B cell (primary cell): Measurements from ENCODE around the gene UBE2O. TPM values are rescaled to one million over a fixed set of nuclear protein-coding genes. Genes with fewer than 3 reads are reported as not detected.

ENCODE experiments used
- ATAC-seq: fragments of 200-7000 bp; cut with Tn5 transposase; one replicate; pipeline ENCODE4 v1.10.0; 2021; ENCODE audit warnings: low read depth, mild to moderate bottlenecking, moderate number of reproducible peaks, moderate library complexity
- CTCF ChIA-PET: fragments of 350-600 bp; sonication (Branson Sonifier 250); formaldehyde crosslinking; loops from one replicate; lab custom pipeline; 2021; ENCODE audit warnings: antibody characterized with exemption, inconsistent platforms; lab: Charles Lee
- POLR2A ChIA-PET: fragments of 350-600 bp; sonication (Branson Sonifier 250); formaldehyde crosslinking; loops from one replicate; lab custom pipeline; 2021; ENCODE audit warnings: antibody characterized with exemption; lab: Charles Lee
- DNase-seq: peaks from one replicate; pipeline ENCODE4 v3.0.0; 2013
- H2AFZ ChIP-seq: 2 replicates; pipeline ENCODE4 v1.6.1; 2012; ENCODE audit warnings: mild to moderate bottlenecking, low read depth, low read length; ENCODE audit not compliant: insufficient read depth, poor library complexity, severe bottlenecking
- H3K27ac ChIP-seq, 2 donors: 1 replicate in 1 of 2; 2 replicates in 1 of 2; pipeline ENCODE4 v1.5.1; 2012 to 2013; ENCODE audit warnings: low read length in 2 of 2, mild to moderate bottlenecking in 2 of 2, moderate library complexity in 1 of 2
- H3K27me3 ChIP-seq, 4 experiments: fragments of 200-600 bp in 1 of 4; sonication (generic) in 1 of 4; replicated peaks in 1 of 4; 1 replicate in 2 of 4; 2 replicates in 2 of 4; pipeline versions ENCODE4 v1.6.1 to v1.7.0; 2013 to 2016; ENCODE audit warnings: low read length in 3 of 4, mild to moderate bottlenecking in 2 of 4, mixed read lengths in 1 of 4, moderate library complexity in 1 of 4; ENCODE audit not compliant: insufficient read depth in 4 of 4, control insufficient read depth in 3 of 4; ENCODE audit errors: control extremely low read depth in 1 of 4
- H3K36me3 ChIP-seq, 2 experiments: replicated peaks in 1 of 2; 1 replicate in 1 of 2; 2 replicates in 1 of 2; pipeline versions ENCODE4 v1.6.1 to v1.7.1; 2013; ENCODE audit warnings: low read length in 1 of 2; ENCODE audit not compliant: insufficient read depth in 2 of 2, control insufficient read depth in 1 of 2; ENCODE audit errors: control extremely low read depth in 1 of 2, extremely low read depth in 1 of 2
- H3K4me1 ChIP-seq, 2 donors: fragments of 200-600 bp in 1 of 2; sonication (generic) in 1 of 2; 1 replicate in 1 of 2; 2 replicates in 1 of 2; pipeline versions ENCODE4 v1.5.1 to v1.6.1; 2013 to 2017; ENCODE audit warnings: low read length in 2 of 2; ENCODE audit not compliant: control insufficient read depth in 2 of 2, insufficient read depth in 2 of 2
- H3K4me2 ChIP-seq: replicated peaks from 2 replicates; pipeline ENCODE3; 2012; ENCODE audit warnings: mild to moderate bottlenecking, low read depth, low read length; ENCODE audit not compliant: poor library complexity, severe bottlenecking
- H3K4me3 ChIP-seq, 5 experiments: fragments of 200-600 bp in 1 of 5; sonication (generic) in 1 of 5; 1 replicate in 3 of 5; 2 replicates in 2 of 5; pipeline versions ENCODE4 v1.5.1 to v1.7.0; 2011 to 2016; ENCODE audit warnings: low read length in 4 of 5, mild to moderate bottlenecking in 4 of 5, low read depth in 2 of 5, control low read depth in 1 of 5, moderate library complexity in 1 of 5; ENCODE audit not compliant: insufficient read depth in 1 of 5; ENCODE audit errors: control extremely low read depth in 1 of 5, extremely low read depth in 1 of 5
- H3K79me2 ChIP-seq: fragments of 200-600 bp; sonication (generic); one replicate; pipeline ENCODE4 v1.6.0; 2016; ENCODE audit warnings: low read length; ENCODE audit not compliant: control insufficient read depth, insufficient read depth
- H3K9ac ChIP-seq: fragments of 200-600 bp; sonication (generic); 2 replicates; pipeline ENCODE4 v1.6.1; 2017; ENCODE audit warnings: mild to moderate bottlenecking, low read length, moderate library complexity
- H3K9me3 ChIP-seq, 3 donors: one replicate each; pipeline versions ENCODE4 v1.6.1 to v1.7.1; 2013; ENCODE audit warnings: low read length in 2 of 3; ENCODE audit not compliant: control insufficient read depth in 2 of 3, insufficient read depth in 1 of 3; ENCODE audit errors: control extremely low read depth in 1 of 3
- H4K20me1 ChIP-seq: 2 replicates; pipeline ENCODE4 v1.6.0; 2012; ENCODE audit warnings: mild to moderate bottlenecking, low read length; ENCODE audit not compliant: insufficient read depth, control insufficient read depth, poor library complexity, severe bottlenecking
- H3K27ac Mint-ChIP-seq: one replicate; pipeline ENCODE4 v1.8.0; 2021; ENCODE audit warnings: mixed read lengths
- H3K27me3 Mint-ChIP-seq: one replicate; pipeline ENCODE4 v1.8.0; 2021; ENCODE audit warnings: mixed read lengths
- H3K4me1 Mint-ChIP-seq: one replicate; pipeline ENCODE4 v1.8.0; 2021; ENCODE audit warnings: mixed read lengths
- H3K4me3 Mint-ChIP-seq: one replicate; pipeline ENCODE4 v1.8.0; 2021; ENCODE audit warnings: mixed read lengths
- H3K9me3 Mint-ChIP-seq: one replicate; pipeline ENCODE4 v1.8.0; 2022; ENCODE audit warnings: mixed read lengths; ENCODE audit not compliant: insufficient read depth
- EZH2 ChIP-seq: IDR thresholded peaks from 2 replicates; pipeline ENCODE4 v1.6.1; 2012; ENCODE audit warnings: borderline replicate concordance, low read depth, mild to moderate bottlenecking, moderate library complexity, low read length; ENCODE audit not compliant: insufficient read depth, poor library complexity, severe bottlenecking
- WGBS: methylation state at CpG from one replicate; pipeline ENCODE4 v1.1.5; 2013; ENCODE audit warnings: missing lambda C conversion rate; ENCODE audit not compliant: insufficient coverage; 5-methylcytosine and 5-hydroxymethylcytosine counted together
- intact Hi-C: fragments of 100-400 bp; cut with micrococcal nuclease; formaldehyde crosslinking; loops from one replicate; pipeline ENCODE4 v1.10.0; 2022
- polyA plus RNA-seq: library from polyadenylated mRNA; depleted of rRNA; stranded (reverse); fragments of >200 nt; gene quantifications from 2 replicates; pipeline ENCODE4 v1.2.3, GENCODE V29; 2012
- total RNA-seq, 2 donors: library from RNA; stranded (reverse); fragments of 120-200 nt in 1 of 2; gene quantifications; 1 replicate in 1 of 2; 2 replicates in 1 of 2; pipeline versions ENCODE4 v1.2.3 to v1.2.4, GENCODE V29; 2013 to 2022
- TF ChIP-seq, protein P1 (sequence below): fragments of 200-600 bp; IDR thresholded peaks from one replicate; pipeline ENCODE4 v1.8.0; 2022; ENCODE audit warnings: antibody characterized with exemption, mild to moderate bottlenecking

Gene UBE2O
- total and polyA plus RNA-seq, 2 donors (not counting 1 experiment from before 2014, with no cell fraction given): 41.3 to 54.0 TPM

DNA sequence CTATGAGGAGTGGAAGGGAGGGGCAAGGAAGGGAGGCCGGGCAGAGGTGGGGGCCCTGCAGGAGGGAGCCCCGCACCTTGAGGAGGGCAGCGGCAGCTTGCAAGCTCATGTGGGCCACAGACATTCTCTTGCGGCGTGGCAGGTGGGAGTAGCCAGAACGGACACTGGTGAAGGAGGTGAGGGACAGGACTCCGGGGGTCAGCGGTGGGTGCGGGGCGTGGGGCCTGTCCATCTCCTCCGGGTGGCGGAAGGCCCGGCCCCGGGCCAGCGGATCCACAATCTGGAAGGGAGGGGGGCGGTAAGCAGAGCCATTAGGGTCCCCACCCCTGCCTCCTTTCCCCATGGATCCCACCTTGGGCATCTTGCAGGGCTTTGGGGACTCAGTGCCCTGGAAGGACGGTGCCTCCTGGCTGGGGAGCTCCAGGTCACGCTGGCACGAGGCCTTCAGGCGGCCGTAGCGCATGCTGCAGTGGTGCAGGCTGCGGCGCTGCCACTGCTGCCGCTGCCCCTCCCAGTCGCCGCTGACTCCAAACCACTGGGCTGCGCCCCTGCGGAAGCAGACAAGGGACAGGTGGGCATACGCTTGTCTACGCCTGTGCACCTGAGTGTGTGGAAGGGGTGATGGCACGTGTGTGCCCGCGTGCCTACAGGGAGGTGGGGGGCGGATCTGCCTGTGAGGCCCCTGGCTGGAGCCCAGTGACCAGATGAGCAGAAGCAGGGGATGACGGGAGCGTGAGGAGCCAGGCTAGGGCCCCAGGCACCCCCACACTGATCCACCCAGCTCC is 26.0 kb upstream of the UBE2O start:
- Histone ChIP-seq H2AFZ (no peak overlapping the region), H3K27ac (peak overlapping the region; percentile 33 to 56), H3K4me1 (peaks cover 43 to 64% of the 10 kb centered on the region in 2 donors), H3K9ac (peak overlapping the region; percentile 49), H3K79me2 (peaks cover 26% of the 10 kb centered on the region), H4K20me1 (peaks cover 12% of the 10 kb centered on the region), H3K9me3 (no peaks in the 10 kb centered on the region), H3K4me3 (peak overlapping the region in 2 of 5 experiments; percentile 46 to 47), H3K4me2 (peak overlapping the region; percentile 74), H3K36me3 (peaks cover 0 to 57% of the 10 kb centered on the region in 2 experiments), H3K27me3 (no peaks in the 10 kb centered on the region)
- peaks cover 54% of the 10 kb centered on the region for H3K4me1 Mint-ChIP-seq
- WGBS: 95% methylated on average over 35 of the region's 37 CpGs
- peak overlapping the region; percentile 68 for H3K4me3 Mint-ChIP-seq
- CTCF ChIA-PET: interaction anchor here (0.8 to 6.2 kb wide), 3 partner anchors 12 to 44 kb away, joined by 3 to 39 read pairs (median 4); partner anchors contain the start of gene AANAT
- H3K27me3 Mint-ChIP-seq: no peaks in the 10 kb centered on the region
- POLR2A ChIA-PET: interaction anchor here (0.5 to 23.6 kb wide), 3 partner anchors 11 to 23 kb away, joined by 5 to 478 read pairs (median 6); partner anchors contain the start of genes AANAT and RHBDF2
- peak overlapping the region; percentile 81 for H3K27ac Mint-ChIP-seq
- H3K9me3 Mint-ChIP-seq: no peaks in the 10 kb centered on the region
- intact Hi-C loops: no loop called here
- TF ChIP-seq EZH2: no peak
- TF ChIP-seq, protein P1, sequence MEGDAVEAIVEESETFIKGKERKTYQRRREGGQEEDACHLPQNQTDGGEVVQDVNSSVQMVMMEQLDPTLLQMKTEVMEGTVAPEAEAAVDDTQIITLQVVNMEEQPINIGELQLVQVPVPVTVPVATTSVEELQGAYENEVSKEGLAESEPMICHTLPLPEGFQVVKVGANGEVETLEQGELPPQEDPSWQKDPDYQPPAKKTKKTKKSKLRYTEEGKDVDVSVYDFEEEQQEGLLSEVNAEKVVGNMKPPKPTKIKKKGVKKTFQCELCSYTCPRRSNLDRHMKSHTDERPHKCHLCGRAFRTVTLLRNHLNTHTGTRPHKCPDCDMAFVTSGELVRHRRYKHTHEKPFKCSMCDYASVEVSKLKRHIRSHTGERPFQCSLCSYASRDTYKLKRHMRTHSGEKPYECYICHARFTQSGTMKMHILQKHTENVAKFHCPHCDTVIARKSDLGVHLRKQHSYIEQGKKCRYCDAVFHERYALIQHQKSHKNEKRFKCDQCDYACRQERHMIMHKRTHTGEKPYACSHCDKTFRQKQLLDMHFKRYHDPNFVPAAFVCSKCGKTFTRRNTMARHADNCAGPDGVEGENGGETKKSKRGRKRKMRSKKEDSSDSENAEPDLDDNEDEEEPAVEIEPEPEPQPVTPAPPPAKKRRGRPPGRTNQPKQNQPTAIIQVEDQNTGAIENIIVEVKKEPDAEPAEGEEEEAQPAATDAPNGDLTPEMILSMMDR: no peak
- DNase-seq (no peak), ATAC-seq (no peak)

DNA sequence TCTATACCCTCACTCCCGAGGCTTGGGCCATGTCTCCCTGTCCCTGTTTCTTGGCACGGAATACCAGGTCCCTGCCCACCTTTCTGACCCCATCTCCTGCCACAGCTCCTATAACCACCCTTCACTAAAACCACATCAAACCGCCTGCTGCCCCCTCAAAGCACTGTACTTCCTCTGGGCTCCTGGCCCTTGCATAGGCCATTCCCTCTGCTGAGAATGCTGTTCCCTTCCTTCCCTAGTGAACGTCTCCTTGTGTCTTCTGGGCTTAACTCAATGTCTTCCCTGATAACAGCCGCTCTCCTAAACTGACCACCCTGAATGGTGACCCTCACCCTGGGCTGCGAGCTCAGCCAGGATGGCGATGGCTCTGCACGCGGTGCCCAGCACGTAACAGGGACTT is 25.1 kb upstream of the UBE2O start:
- Histone ChIP-seq H4K20me1 (peaks cover 16% of the 10 kb centered on the region), H2AFZ (no peak overlapping the region), H3K79me2 (peaks cover 26% of the 10 kb centered on the region), H3K9me3 (no peaks in the 10 kb centered on the region), H3K4me1 (peaks cover 35 to 59% of the 10 kb centered on the region in 2 donors), H3K9ac (no peak overlapping the region), H3K27ac (peak overlapping the region in 1 of 2 donors; percentile 26), H3K27me3 (no peaks in the 10 kb centered on the region), H3K36me3 (peaks cover 0 to 65% of the 10 kb centered on the region in 2 experiments), H3K4me2 (peak overlapping the region; percentile 74), H3K4me3 (no peak overlapping the region)
- POLR2A ChIA-PET: interaction anchor here (0.5 to 23.6 kb wide), 2 partner anchors 20 to 22 kb away, joined by 6 to 478 read pairs; partner anchors contain the start of gene RHBDF2
- TF ChIP-seq, protein P1: no peak
- no peak for TF ChIP-seq EZH2
- no peak overlapping the region for H3K4me3 Mint-ChIP-seq
- no peaks in the 10 kb centered on the region for H3K27me3 Mint-ChIP-seq
- H3K27ac Mint-ChIP-seq: peak overlapping the region; percentile 77
- H3K9me3 Mint-ChIP-seq: no peaks in the 10 kb centered on the region
- DNase-seq (no peak), ATAC-seq (no peak)
- WGBS: 96% methylated on average over 10 of the region's 10 CpGs
- peaks cover 50% of the 10 kb centered on the region for H3K4me1 Mint-ChIP-seq
- CTCF ChIA-PET: interaction anchor here (0.8 to 6.2 kb wide), 7 partner anchors 11 to 69 kb away, joined by 3 to 39 read pairs (median 3); partner anchors contain the start of gene AANAT
- intact Hi-C loops: no loop called here
